SIG-M5 treated with dmso at 0.1 percent for 504 hours (cell line): ENCODE measurements around the gene CECR2.
"Not testable (repeated sequence)": the region's sequence is repeated elsewhere in the genome, so short reads cannot be mapped to it uniquely, and the experiment has no call there.

Experiments used
- DNase-seq: peaks from one replicate; lab custom pipeline; 2025; ENCODE audit not compliant: unreplicated experiment; lab: John Stamatoyannopoulos, UW

The CECR2 gene

GRCh38 chr22:17493419-17493981 is 124.2 kb downstream of the CECR2 start:
- DNase-seq = no peak

- DNase-seq = peak; percentile 74
These were observed 127.6 kb downstream of the CECR2 start for GRCh38 chr22:17496841-17497240.

GRCh38 chr22:17501679-17502285 is 132.5 kb downstream of the CECR2 start:
- DNase-seq = peak; percentile 81

DNA sequence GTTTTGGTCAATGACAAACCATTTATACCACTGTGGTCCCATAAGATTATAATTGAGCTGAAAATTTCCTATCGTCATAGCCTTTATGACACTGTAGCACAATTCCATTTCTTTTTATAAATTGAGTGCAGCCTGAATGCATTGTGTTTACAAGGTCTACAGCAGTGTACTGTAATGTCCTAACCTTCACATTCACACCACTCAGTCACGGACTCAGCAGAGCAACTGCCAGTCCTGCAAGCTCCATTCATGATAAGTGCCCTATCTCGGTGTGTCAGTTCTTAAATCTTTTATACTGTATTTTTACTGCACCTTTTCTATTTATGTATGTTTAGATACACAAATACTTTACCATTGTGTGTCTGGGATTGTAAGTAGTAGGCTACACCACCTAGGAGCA is 138.8 kb downstream of the CECR2 start:
- DNase-seq = no peak

DNA sequence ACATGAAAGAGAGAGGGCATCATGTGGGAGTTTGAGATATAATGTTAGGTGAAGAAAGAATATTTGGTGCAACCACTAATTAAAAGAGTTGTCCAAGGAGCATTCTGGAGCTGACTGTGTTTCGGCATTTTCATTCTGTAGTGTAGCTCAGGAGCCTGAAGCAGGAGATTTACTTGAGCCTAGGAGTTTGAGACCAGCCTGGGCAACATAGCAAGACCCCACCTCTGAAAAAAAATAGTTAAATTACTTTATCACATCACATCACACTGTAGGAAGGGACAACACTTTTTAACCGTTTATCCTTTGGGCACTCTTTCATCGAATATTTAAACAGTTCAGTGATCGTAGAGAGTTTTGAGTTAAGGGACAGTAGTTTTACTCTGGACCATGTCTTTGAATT is 143.7 kb downstream of the CECR2 start:
- no peak for DNase-seq

DNA sequence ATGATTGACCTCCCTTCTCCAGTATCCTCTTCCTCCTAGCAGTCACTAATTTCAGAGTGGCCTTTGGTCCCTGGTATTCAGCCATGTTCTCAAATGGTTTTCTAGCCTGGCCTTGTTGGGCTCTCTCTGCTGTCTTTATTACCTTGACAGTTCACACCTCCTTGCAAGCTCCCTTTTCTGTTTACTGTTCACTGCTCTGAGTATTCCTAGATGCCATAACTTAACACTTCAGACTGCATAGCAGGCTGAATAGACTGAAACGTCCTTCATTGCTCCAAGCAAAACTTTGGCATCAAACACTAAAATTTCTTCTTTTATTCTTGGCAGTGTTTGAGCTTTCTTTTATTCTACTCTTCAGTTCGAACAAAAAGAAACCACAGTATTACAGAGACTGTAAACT is 144.4 kb downstream of the CECR2 start:
- DNase-seq = no peak

DNA sequence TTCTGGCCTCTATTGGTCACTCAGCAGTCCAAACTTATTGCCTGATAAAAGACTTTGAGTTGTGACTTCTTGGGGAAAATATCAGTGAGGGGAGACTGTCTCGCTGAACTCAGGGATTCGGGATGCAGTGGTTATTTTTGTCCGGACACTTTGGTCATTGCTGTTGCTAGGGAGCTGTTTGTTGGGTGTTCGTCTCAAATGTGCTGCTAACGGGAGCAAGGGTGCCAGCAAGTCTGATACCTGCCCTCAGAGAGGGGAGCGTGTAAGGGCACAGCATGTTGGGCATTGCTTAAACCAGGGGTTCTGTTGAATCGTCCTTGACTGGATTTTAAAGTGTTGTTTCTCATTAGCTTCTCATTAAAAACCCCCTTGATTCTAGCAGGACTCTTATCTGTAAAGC is 144.8 kb downstream of the CECR2 start:
- no peak for DNase-seq

- DNase-seq = no peak
These were observed 149.1 kb downstream of the CECR2 start for GRCh38 chr22:17518406-17518805.

DNA sequence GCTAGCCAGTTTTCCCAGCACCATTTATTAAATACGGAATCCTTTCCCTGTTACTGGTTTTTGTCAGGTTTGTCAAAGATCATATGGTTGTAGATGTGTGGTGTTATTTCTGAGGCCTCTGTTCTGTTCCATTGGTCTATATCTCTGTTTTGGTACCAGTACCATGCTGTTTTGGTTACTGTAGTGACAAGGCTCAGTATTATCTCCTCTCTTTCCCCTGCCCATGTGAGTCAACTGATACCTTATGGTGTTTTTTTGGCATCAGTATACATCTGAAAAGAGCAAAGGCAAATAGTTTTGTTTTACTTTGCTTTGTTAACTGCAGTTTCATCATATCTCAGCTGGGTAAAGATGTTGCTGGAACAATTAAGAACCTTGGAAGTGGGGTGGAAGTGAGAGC is 152.7 kb downstream of the CECR2 start:
- DNase-seq = not testable (repeated sequence)

GRCh38 chr22:17523925-17524324 is 154.7 kb downstream of the CECR2 start:
- no peak for DNase-seq

DNA sequence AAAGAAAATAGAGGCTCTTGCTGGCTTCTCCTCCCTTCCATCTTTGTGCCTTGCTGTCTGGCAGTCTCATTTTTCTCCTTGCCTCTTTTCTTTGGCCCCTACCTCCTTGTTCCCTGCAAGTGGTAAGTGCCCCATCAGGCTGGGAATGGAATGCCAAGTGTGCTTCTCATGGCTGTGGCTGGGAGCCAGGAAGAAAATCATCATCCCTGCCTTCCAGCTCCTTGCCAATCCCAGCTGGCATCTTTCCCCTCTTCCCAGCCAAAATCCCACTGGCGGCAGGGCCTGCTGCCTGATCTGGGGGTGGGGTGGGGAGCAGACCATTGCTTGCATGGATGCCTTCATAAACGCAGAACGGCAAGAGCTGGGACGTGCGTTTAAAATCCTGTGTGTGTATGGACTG is 167.0 kb downstream of the CECR2 start:
- DNase-seq = no peak

GRCh38 chr22:17537155-17537554 is 167.9 kb downstream of the CECR2 start:
- no peak for DNase-seq

GRCh38 chr22:17540481-17540880 is 171.2 kb downstream of the CECR2 start:
- DNase-seq = no peak

DNA sequence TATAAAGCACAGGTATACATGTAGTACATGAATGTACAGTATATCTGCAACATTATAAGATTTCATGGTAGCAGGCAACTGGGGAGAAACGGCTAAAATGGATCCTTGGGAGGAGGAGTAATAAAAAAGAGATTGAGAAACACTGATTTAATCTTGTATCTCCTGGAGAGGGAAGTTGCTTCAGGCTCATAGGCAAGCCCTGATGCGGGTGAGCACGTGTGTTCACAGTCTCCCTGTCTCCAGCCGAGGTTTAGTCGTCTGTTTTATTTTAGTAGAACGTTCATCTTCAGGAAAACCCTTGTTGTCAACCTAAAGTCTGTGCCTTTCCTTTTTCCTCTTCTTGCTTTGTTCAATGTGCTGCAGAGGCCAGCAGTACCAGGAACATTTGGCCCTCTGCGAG is 172.2 kb downstream of the CECR2 start:
- DNase-seq = no peak

DNA sequence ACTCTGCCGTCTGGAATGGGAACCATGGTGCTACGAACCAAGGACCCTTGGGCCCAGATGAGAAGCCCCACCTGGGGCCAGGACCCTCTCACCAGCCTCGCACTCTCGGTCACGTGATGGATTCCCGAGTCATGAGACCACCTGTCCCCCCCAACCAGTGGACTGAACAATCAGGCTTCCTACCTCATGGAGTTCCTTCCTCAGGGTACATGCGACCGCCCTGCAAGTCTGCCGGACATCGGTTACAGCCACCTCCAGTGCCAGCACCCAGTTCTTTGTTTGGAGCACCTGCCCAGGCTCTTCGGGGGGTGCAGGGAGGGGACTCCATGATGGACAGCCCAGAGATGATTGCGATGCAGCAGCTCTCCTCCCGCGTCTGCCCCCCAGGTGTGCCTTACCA is 173.2 kb downstream of the CECR2 start:
- no peak for DNase-seq

- DNase-seq = no peak
These were observed 178.9 kb downstream of the CECR2 start for GRCh38 chr22:17548010-17548755.

GRCh38 chr22:17548756-17549035 is 179.4 kb downstream of the CECR2 start:
- DNase-seq = no peak

DNA sequence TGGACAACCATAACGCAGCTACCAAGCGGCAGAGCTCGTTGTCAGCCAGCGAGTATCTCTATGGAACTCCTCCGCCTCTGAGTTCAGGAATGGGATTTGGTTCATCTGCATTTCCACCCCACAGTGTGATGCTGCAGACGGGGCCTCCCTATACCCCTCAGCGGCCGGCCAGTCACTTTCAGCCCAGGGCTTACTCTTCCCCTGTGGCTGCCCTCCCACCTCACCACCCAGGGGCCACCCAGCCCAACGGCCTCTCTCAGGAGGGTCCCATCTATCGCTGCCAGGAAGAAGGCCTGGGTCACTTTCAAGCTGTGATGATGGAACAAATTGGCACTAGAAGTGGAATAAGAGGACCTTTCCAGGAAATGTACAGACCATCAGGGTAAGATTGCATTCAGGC is 179.9 kb downstream of the CECR2 start:
- no peak for DNase-seq

GRCh38 chr22:17549655-17550054 is 180.4 kb downstream of the CECR2 start:
- DNase-seq = no peak

DNA sequence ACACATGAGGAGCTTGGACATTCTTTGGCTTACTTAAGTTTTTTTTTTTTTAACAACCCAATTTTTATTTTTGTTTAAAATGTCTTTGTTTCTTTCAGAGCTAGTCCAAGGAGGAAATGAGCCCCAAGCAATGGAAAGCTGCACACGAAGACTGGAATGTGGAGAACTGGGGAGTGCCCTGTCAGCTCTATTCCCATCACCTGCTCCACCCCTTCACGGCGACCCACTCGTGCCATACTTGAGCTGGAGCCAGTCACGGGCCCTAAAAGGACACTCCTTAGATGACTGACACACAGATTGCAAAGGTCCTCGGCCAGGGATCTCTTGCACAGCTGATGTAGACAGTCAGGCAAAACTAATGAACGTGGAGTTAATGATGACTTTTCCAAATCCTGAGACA is 183.5 kb downstream of the CECR2 start:
- no peak for DNase-seq

GRCh38 chr22:17554814-17555213 is 185.6 kb downstream of the CECR2 start:
- DNase-seq = no peak

DNA sequence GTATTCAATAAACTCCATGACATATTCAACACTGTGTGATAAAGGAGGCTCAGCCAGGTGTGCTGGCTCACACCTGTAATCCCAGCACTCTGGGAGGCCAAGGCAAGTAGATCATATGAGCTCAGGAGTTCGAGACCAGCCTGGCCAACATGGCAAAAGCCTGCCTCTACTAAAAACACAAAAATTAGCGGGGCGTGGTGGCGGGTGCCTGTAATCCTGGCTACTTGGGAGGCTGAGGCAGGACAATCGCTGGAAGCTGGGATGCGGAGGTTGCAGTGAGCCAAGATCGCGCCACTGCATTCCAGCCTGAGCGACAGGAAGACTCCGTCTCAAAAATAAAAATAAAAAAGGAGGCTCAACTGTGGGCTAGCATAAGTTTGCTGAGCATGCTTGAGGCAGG is 189.9 kb downstream of the CECR2 start:
- no peak for DNase-seq
